22Rv1 (cell line): ENCODE measurements around the gene WDR4.
"Not testable (repeated sequence)": the region's sequence is repeated elsewhere in the genome, so short reads cannot be mapped to it uniquely, and the experiment has no call there.

Source experiments
- H3K27ac ChIP-seq: fragments of 450-650 bp; 2 replicates; pipeline ENCODE4 v1.5.1; 2017
- CTCF ChIP-seq: fragments of 450-650 bp; IDR thresholded peaks from 2 replicates; pipeline ENCODE4 v1.5.1; 2017; ENCODE audit warnings: mild to moderate bottlenecking
- ZFX ChIP-seq: fragments of 450-650 bp; IDR thresholded peaks from 2 replicates; pipeline ENCODE4 v1.6.1; 2017; ENCODE audit warnings: antibody characterized with exemption, borderline replicate concordance

Gene WDR4

DNA sequence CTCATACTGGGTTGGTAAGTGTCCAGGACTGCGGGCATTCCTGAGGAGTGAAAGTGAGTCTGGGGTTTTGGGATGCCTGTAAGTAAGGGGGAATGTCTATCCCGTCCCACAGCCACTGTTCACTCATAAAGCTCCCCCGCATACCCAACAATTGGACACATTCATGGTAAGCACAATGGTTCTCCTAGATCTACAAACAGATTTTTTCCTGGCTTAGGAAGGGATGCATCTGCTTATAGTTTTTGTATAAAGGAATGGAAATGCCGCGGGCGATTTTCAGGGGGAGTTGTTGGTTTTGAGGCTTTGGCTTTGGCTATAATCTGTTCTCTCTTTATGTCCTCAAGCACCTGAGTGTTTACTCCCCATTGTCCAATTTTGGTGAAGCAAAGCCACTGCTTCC lies 39.0 kb upstream of the WDR4 start:
- H3K27ac ChIP-seq, result no peak overlapping the region
- no peak for TF ChIP-seq ZFX
- no peak for TF ChIP-seq CTCF

DNA sequence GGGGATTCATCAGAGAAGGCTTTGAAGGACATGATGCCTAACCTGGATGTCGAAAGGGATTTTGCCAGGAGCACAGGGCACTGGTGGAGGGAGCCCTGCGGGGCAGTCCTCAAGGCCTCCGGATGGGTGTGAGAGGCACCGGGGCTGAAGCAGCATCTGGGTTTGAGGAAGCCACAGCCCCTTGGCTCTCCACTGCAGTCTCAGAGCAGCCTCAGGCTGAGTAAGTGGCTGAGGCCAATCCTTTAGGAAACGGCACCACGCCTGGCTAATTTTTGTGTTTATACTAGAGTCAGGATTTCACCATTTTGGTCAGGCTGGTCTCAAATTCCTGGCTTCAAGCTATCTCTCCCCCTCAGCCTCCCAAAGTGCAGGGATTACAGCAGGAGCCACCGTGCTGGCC lies 34.1 kb upstream of the WDR4 start:
- TF ChIP-seq CTCF, result no peak
- H3K27ac ChIP-seq, result no peak overlapping the region

DNA sequence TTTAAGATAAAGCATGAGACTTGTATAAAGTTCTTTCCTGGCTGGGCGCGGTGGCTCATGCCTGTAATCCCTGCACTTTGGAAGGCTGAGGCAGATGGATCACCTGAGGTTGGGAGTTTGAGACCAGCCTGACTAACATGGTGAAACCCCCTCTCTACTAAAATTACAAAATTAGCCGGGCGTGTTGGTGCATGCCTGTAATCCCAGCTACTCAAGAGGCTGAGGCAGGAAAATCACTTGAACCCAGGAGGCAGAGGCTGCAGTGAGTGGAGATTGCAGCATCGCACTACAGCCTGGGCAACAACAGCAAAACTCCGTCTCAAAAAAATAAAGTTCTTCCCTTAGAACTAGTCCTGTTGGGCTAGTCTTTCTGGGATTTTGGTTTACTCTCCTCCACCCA lies 32.6 kb upstream of the WDR4 start:
- not testable (repeated sequence) for H3K27ac ChIP-seq

DNA sequence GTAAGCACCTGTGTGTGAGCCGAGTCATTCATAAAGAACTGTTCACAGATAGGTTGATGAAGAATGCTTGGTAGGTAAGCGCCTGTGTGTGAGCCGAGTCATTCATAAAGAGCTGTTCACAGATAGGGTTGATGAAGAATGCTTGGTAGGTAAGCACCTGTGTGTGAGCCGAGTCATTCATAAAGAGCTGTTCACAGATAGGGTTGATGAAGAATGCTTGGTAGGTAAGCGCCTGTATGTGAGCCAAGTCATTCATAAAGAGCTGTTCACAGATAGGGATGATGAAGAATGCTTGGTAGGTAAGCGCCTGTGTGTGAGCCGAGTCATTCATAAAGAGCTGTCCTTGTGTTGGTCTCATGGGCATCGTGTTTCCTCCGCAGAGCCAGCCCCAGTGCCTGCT lies 29.1 kb upstream of the WDR4 start:
- H3K27ac ChIP-seq, result not testable (repeated sequence)

DNA sequence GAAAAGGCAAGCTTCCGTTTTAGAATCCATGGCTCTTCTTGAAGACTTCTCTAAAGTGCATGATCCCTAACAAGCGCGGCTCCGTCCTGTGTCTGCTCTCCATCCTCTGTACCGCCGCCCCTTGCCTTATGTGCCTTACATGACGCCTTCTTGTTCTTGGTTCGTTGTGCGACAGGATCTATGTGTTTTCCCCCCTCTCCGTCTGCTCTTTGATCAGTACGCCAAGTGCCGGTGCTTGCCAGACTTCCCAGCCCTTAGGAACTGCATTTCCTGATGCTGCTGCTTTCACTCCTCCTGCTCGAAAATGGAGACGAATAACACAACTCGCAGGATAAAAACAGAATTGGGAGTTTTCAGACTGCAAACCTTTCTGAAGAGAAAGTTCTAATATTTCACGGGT lies 26.9 kb upstream of the WDR4 start:
- H3K27ac ChIP-seq, result no peak overlapping the region
- TF ChIP-seq CTCF, result no peak
- no peak for TF ChIP-seq ZFX

DNA sequence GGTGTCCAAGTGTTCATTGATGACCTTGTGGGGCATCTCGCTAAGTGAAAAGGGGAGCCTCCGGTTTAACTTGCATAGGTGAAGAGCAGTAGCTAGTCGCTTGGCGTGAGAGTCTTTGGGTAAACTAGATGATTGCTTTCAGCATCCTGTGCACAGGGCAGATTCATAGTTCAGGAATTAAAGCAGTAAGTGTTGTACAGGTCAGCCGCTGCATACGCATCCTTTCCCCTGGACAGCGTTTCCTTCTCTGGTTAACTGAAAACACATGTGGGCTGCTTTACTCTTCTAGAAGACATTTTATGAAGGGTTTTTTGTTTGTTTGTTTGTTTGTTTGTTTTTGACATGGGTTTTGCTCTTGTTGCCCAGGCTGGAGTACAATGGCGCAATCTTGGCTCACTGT lies 25.9 kb upstream of the WDR4 start:
- no peak overlapping the region for H3K27ac ChIP-seq
- TF ChIP-seq ZFX, result no peak

DNA sequence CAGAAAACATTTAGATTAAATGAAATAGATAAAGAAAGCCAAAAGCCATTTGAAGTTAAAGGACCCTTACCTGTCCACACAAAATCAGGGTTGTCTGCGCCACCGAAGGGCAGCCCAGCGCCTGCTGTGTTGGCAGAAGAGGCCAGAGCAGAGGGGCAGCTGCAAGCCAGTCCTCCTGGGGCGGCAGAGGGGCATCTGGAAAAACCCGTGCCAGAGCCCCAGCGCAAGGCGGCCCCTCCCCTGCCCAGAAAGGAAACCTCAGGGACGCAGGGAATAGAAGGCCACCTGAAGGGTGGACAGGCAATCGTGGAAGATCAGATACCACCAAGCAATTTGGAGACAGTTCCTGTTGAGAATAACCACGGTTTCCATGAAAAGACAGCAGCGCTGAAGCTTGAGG lies 24.5 kb upstream of the WDR4 start:
- TF ChIP-seq ZFX (no peak), CTCF (no peak)
- no peak overlapping the region for H3K27ac ChIP-seq

DNA sequence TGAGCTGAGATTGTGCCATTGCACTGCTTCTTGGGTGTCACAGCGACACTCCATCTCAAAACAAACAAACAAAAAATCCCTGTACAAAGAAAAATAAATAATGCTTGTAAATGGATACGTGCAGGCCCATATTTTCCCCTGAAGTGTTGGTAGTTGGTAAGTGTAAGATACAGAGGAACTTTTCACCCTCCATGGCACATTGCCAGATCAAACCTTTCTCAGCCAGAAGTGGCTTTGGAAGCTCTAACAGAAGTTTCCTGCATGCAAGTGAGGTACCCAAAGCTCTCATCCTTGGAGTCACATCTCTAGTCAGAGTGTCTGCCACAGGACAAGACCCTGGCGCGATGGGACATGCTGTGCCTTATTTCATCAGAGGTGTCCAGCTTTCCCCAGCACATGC lies 21.1 kb upstream of the WDR4 start:
- TF ChIP-seq CTCF, result no peak
- TF ChIP-seq ZFX, result no peak
- no peak overlapping the region; the same call in 1 of the 2 replicates for H3K27ac ChIP-seq

DNA sequence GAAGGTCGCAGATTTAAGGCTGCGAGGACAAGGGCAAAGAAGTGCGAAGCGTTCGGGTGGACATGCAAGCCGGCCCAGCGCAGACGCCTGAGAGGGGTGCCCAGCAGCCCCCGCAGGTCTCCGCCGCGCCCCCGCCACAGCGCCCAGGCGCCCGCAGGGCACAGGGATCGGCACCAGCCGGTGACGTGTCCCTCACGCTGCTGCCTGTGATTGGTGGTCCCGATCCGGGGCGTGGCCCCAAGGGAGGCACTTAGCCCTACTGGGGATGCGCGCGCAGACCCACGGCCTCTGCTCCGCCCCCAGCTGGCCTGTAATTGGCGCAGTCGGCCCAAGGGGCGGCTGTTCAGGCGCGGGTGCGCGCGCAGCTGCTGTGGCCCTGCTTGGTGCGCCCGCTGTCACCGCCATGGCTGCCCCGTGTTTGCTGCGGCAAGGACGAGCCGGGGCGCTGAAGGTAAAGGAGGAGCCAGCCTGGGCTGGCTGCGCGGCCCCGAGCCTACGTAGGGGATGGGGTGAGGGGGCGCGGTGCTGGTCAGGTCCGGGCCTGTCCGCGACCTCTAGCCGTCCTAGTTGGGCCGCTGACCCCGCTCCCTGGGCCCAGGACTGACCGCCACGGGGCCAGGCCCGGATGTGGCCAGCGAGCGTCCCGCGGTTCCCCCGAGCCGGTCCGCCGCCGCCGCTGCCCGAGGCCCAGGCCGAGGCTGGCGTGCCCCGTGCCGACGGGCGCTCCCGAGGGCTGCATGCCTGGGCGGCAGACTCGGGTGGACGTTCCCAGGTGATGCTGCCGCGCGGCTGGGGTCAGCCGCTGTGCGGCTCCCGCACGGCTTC lies 13.8 kb upstream of the WDR4 start, which contains the start of gene NDUFV3:
TSS of gene NDUFV3 (plus strand) at position 379 of the 825 bp plus-strand sequence. CDS start at position 404, 25 bp downstream.
- peak within 1 kb of the TSS; percentile 90 for H3K27ac ChIP-seq
- TF ChIP-seq ZFX, result 0 out of 2 replicates have a peak, but pooled peaks have one; percentile 51
- TF ChIP-seq CTCF, result no peak
